HUDEP-2 (cell line): Measurements from ENCODE around the gene TSPYL4.
"Not testable (repeated sequence)": the region's sequence is repeated elsewhere in the genome, so short reads cannot be mapped to it uniquely, and the experiment has no call there.

Experiments
- DNase-seq, 76 experiments: peaks; one replicate each; lab custom pipeline; 2025; ENCODE audit not compliant: unreplicated experiment in 76 of 76; lab: John Stamatoyannopoulos, UW

TSPYL4 gene

DNA sequence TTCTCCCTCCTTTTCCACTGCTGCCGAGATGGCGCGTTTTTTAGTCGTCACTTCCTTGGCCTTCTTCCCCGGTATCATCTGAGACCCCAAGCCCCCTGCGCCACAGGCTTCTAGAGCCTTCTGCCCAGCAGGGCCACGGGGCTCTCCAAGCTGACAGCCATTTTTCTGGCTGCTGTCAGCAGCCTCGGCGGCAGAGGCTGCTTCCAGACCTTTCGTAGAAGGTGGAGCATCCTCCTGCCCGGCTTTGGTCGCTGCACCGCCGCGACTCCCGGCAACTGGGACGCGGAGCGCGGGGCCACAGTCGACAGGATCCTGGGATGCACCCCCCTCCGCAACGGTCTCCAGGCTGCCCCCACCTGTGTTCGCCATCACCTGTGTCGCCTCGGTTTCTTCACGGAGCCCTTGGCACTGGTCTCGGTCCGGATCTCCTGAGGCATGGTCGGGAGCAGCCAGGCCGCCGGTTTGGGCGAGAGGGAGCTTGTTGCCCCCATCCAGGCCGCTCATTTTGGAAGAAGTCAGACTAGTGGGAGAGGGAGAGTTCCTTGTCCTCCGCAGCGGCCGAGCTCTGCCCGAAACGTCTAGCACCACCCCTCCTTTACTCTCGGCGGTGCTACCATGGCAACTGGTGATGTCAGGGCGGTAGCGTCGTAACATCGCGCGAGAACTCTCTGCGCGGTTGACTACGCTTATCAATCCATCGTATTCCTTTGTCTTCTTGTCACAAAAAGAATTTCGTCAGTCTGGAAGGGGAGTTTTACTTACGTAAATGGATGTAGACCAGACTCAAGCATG lies at the start of gene TSPYL4:
Gene TSPYL4, minus strand, starts transcription at position 571 of the 792 bp plus-strand sequence. Its CDS starts 67 bp downstream, at position 504.
- DNase-seq, result peak in 75 of 76 experiments; percentile 40 to 97 (median 93)

DNA sequence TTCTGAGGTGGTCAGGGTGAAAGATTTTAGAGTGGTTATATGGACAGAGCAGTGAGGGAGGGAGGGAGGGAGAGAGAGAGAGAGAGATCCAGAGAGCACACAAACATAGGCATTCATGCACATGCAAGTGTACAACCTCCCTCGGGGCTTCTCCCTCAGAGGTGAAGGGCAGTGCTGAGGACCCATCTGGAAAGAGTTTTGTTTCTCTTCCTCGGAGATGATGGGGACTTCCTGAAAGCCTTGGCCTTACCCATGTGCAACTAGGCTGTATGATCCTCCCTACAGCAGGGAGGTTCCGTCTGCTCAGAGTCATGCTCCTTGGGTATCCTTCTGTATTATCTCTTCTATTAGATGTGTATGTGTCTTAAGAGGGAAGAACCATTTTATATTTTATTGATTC lies 47.2 kb upstream of the TSPYL4 start:
- no peak for DNase-seq

DNA sequence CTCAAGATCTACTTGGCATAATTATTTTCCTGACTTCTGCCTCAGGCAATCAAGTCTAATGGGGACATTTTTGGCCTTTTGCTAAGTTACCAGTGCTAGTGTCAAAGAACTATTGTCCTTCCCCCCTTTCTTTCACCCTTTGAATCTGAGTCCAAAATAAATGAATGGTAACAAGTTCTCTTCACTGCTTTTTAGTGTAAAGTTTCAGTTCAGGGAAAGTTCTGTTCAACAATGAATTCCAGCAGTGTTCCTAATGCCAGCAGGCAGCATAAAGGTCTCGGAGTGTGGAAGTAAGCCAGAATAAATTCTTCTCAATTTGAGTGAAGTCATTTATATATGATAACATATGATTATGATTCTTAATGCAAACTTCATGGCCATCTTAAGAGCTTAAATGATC lies 46.7 kb upstream of the TSPYL4 start:
- no peak for DNase-seq

DNA sequence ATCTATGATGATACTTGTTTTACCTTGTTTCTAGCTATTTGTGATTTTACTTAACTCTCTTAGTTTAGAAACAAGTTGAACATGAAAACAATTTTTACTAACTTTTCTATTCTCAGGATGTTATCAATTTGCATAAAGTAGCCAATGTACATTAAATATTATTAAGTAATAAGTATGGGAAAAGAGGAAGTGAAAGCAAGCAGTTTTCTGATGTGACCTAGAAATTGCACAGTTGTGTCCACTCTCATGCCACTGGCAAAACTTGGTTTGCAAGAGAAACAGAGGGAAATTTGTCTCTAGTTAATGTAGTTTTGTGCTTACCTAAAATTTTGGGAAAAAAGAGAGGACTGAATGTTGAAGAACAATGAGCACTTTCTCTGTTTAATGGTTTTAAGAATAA lies 45.1 kb upstream of the TSPYL4 start:
- DNase-seq, result no peak

DNA sequence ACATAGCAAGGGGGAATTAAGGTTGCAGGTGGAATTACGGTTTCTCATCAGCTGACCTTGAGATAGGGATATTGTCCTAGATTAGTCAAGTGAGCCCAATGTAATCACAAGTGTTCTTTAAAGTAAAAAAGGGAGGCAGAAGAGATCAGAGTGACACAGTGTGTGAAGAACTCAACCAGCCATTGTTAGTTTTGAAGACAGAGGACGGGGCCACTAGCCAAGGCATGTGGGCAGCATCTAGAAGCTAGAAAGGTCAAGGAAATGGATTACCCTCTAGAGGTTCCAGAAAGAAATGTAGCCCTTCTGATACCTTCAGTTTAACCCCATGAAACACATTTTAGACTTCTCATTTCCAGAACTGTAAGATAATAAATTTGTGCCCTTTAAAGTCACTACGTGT lies 44.4 kb upstream of the TSPYL4 start:
- no peak for DNase-seq

DNA sequence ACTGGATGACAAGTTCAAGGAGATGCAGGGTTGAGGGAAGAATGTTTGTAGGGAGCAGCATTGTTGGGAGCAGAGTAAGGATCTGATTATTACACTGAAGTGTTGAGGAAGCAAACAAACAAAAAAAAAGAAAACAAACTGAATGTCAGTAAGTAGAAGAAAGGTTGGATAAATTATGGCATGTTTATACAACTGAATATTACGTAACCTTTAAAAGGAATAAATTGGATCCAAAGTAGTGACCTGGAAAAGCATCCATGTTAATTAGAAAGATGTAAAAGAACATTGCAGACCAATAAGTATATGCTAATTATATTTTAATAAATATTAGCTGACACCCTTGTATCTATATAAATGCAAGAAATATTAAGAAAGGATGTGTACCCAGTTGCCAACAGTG lies 38.7 kb upstream of the TSPYL4 start:
- no peak for DNase-seq

DNA sequence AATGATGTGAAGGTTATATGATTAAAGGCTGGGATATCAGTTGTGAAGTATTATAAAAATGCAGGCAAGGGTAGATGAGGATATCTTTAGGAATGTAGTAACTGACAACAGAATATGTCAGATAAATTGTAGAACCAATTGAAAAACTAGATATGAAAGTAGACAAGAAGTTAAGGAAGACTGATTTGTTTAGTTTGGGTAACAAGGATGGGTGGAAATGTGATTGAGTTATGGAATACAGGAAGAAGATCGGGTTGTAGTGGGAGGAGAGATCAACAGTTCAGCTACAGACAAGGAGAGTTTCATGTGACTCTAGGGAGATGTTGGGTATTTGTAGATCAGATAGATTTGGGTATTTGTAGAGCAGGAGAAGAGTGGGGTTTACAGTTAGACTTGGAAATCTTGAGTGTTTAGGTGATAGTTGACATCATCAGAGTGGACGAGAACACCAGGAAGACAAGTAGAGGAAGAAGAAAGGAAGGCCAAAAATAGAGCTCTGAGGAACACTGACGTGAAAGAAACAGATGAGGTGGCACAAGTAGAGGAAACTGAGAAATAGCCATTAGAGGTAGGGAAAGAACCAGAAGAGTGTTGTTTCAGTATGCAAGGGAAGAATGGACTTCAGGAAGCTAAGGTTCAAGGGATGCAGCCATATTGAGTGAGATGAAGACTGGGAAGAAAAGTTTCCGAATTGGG lies 38.0 kb upstream of the TSPYL4 start:
- no peak for DNase-seq

DNA sequence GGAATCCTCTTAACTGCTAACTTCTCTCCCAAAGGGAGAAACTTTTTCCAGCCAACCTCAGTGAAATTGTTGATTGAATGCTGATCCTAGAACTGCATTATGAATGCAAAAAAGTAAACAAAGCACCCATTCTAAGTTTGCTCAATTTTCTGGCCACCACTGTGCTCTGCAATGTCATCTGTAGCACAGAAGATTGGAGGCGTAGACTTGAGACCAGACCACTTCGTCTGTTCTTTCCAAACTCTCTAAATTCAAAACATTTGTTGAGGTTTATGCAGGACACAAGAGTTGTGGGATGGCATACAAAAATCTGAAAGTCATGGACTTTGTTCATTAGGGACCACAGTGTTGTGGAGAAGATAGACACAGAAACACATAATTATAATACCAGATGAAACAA lies 36.9 kb upstream of the TSPYL4 start:
- no peak for DNase-seq

DNA sequence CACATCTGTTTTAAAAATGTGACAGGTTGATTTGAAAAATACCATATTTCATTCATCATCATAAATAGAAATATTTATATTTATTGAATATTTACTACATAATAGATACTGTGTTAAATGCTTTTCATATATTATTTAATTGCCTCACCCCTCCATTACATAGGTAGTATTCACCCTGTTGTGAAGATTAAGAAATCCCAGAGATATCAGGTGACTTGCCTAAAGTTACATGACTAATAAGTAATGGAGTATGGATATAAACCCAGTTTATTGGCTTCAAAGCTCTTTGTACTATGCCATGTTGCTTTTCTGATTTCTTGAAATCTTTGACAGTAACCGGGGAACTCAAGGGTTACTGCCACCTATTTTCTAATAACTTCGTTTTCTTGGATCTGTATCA lies 36.0 kb upstream of the TSPYL4 start:
- no peak for DNase-seq

DNA sequence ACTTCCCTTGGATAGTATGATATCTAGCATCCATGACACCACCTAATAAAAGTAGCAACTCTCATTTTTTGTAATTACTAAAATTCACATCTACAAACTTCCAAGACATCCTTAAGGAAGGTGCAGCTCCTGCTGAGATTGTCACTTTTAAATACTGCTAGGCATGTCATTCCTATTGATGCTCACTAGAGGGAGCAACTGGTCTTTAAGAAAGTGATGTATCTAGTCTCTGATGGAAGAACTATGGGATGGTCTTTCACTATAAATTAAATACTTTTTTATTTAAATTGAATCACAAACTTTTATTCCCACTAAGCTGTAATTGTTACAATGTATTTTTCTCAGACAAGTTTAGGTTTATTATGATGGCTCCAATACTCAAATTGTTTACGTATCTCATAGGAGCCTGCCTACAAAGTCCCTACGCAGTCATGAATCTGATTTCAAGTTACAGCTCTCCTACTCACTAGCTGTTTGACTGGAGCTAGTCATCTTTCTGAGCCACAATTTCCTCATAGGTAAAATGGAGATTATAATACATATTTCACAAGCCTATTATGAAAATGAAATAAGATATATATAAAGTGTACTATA lies 33.9 kb upstream of the TSPYL4 start:
- DNase-seq, result peak in 11 of 76 experiments; percentile 10 to 50 (median 29)

DNA sequence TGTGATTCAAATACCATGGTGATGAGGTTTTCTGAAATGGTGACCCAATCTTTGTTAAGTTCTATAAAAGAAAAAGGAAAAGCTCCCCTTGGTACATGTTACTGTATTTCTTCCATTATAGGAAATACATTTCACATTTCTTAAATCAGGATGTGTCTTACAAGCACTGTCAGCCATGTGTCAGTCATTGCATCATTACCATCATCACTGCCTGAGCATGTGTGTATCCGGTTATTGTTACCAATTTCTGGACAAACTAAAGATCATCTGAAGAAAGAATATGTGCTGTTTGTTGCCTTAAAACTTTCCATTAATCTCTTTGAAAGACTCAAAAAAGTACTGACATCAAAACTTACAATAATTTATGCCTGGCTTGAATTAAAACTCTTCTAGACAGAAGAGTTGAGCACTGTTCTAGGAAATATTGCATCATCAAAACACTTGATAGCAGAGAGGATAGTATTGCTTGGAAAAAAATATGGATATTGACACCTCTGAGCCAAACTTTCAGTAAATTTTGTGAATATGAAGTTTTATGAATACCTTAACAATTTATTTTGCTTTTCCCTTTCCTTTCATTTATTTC lies 33.0 kb upstream of the TSPYL4 start:
- no peak for DNase-seq

DNA sequence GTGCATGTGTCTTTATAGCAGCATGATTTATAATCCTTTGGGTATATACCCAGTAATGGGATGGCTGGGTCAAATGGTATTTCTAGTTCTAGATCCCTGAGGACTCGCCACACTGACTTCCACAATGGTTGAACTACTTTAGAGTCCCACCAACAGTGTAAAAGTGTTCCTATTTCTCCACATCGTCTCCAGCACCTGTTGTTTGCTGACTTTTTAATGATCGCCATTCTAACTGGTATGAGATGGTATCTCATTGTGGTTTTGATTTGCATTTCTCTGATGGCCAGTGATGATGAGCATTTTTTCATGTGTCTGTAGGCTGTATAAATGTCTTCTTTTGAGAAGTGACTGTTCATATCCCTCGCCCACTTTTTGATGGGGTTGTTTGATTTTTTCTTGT lies 31.1 kb upstream of the TSPYL4 start:
- DNase-seq, result not testable (repeated sequence)

DNA sequence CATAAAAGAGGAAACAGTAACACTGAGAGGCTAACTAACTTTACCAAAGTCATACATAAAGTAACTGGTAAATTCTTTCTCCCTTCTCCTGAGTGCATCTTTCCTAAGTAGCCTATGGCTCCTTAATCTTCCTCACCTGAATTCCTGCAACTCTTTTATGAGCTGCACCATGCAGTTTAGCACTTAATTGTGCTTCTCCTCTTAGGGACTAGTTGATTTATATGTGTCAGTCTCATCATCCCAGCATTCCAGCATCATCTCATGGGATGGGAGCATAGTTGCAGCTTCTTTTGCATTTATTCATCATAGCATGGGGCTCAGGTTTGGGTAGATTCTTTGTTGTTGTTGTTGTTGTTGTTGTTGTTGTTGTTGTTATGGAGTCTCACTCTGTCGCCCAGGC lies 29.3 kb upstream of the TSPYL4 start:
- no peak for DNase-seq

DNA sequence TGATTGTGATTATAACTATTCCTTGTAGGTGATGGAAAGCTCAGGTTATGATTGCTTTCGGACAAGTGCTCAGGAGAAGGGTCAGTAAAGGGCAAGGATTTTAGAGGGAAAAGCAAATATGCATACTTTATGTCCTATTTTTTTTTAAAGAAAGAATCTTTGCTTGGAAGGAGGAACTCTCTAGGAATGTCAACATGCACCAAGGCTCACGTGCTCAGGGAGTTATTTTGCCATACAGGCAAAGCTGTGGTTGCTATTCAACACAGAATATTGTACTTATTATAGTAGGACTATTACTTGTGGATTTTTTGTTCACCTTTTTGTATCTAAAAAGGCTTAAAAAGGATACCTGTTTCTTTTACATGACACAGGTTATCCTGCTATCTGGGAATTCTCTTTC lies 28.8 kb upstream of the TSPYL4 start:
- no peak for DNase-seq

DNA sequence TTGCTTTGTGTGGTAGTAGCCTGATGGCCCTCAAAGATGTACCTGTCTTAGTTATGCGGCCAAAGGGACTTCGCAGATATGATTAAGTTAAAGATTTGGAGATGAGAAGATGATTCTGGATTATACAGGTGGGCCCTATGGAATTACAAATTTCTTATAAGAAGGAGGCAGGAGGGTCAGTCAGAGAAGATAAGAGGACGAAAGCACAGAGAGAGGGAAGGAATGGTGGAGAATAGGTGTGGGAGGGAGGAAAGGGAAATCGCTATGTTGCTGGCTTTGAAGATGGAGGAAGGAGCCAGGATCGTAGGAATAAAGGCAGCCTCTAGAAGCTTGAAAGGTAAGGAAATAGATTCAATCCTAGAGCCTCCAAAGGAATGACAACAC lies 27.1 kb upstream of the TSPYL4 start:
- DNase-seq, result no peak

DNA sequence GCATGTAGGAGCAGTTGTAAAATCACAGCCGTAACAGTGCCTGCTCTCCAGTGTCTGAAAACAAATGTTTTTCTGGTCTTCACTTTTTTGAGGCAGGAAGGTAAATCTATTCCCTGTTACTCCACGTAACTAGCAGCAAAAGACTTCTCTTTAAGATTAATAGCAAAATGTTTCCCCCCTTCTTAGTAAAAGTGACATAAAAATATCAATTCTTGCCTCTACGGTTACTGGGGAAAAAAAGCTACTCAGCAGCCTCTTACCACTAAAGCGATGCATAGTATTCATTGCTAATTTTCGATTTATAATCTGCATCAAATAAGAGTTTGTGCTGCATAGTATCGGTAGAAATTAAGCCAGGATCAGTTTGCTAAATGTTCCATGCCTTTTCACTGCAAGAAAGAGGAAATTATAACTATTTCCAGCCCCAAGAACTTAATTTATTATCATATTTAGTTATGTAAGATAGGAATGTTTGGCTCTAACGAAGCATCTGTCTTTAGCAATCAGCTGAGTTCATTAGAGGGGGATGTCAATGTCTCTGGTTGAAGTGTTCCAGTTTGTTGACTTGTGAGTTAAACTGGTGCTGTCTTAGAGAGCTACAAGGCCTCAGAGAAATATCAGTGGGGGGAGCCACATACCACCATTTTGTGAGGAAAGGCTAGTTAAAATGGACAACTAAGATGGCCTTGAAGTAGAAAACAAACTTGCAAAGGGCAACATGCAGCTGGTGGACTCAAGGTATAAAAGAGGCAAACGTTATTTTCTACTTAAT lies 26.5 kb upstream of the TSPYL4 start:
- peak in 9 of 76 experiments; percentile 2 to 27 (median 12) for DNase-seq

DNA sequence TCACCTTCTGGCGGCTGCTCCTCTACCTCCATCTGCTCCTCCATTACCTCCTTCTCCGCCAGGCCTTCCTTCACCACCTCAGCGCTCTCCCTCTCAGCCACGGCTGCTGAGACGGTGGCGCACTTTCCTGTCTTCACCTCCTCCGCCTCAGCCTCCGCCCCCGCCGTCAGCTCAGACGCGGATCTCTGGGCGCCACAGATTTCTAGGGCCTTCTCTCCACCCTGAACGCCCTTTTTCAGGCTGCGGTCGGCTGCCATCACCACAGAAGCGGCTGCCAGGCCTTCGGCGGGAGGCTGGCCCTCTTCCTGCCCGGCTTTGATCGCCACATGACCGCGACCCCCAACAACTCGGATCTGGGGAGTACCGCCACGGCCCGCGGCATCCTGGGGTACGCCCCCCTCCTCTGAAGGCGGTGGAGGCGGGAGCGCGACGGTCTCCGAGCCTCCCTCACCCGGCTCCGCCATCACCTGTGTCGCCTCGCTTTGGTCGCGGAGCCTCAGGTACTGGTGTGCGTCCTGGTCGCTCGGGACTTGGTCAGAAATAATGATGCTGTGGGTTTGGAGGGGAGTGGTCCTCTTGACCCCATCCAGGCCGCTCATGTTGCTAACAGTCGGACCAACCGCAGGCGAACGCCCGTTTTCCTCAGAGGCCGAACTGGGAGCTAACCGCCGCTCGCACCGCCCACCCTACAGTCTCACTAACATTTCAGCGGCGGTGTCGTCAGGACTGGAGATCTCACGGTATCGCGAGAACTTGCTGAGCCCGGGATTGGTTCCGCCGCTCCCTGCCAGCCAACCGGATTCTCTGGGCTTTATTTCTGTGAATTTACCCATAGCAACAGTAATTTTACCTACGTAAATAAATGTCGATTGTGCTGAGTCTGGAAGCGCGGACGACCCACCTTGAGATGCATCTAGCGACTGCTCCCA lies 25.6 kb upstream of the TSPYL4 start, which contains the start of gene TSPYL1:
Gene TSPYL1, minus strand, starts transcription at position 699 of the 929 bp plus-strand sequence. Its CDS starts 100 bp downstream, at position 599.
- peak in 75 of 76 experiments; percentile 60 to 98 (median 94) for DNase-seq

DNA sequence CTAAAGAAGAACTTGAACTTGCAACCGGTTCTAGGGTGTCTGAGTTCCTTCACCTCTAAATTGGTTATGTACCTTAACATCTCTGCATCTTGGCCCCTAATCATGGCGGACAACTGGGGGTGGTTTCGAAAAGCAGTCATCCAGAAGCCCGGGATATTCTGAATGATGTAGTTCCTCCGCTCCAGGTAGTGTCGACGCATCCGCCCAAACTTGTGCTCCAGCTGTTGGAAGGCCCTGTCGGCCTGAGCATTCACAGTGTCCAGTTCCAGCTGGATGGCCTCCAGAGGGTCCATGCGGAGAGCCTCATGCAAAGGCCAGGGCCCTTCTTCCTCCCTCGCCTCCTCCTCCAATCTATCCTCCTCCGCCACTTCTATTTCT lies 25.0 kb upstream of the TSPYL4 start:
- peak in 4 of 76 experiments; percentile 41 to 54 (median 47) for DNase-seq

DNA sequence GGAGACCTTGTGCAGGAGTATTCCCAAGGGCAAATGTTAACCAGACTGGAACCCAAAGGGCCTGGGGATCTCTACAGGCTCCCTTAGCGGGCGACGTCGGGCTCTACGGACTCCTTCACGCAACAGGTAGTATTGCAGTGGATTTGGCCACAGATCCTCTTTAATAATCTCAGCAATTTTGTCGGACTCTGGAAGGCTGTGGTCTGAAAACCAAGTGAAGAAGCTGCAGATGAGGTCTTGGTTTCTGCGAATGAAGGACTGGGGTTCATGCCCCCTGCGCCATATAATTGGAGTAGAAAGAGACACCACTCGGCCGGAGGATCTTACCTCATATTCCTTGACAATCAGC lies 24.6 kb upstream of the TSPYL4 start:
- no peak for DNase-seq

DNA sequence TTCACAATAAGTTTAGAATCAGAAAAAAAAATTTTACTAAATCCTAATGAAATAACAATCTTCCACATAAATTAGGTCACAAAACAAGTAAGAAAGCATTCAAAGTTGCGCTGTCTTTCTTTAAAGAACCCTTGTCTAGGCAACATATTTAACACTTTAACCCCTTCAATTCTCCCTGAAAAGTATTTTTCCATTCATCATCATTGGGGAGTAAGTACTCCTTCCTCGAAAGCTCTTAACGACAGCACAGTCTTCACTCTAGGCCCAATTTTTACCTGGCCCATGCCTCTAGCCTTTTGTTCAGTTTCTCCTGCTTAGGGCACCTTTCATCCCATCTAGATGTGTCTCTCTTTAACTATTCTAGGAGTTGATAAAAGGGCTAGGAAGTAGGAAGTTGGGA lies 23.2 kb upstream of the TSPYL4 start:
- DNase-seq, result peak in 1 of 76 experiments; percentile 6
